ENCODE measurements around the gene NUDT22. TPM values are rescaled to one million over a fixed set of nuclear protein-coding genes. Genes with fewer than 3 reads are reported as not detected.

The NUDT22 gene
- polyA plus RNA-seq, 12 donors = 13.1 to 47.0 (median 17.1) TPM; not detected in 1

DNA sequence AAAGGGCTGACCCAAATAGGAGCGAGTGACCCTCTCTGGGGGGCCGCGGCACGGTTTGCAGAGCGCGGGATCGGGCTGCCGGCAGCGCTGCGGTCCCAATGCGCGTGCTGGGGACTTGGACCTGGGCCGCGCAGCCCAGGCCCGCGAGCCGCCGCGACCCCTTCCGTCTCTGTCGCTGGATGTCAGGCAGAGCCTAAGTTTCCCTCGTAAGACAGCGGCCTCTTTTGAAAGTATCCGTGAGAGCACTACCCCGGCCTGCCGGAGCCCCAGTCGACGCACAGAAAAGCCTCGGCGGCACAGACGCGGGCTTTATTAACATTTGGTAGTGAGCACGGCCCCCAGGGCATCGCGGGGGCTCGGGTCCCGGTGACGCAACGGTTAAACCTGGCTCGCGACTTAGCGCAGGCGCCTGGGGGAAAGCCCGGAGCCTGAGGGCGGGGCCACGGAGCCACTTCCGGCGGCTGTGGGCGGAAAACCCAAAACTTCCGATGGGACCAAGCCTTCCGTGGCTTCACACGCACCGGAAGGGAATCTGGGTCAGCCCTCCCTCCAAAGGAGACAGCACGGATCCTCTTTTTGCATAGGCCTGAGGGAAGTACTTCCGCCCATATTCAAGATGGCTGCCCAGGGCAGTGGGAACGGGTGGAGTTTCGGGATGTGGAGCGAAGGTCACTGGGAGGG lies 43.6 kb downstream of the NUDT22 start:
- DNase-seq = peak; percentile 99

DNA sequence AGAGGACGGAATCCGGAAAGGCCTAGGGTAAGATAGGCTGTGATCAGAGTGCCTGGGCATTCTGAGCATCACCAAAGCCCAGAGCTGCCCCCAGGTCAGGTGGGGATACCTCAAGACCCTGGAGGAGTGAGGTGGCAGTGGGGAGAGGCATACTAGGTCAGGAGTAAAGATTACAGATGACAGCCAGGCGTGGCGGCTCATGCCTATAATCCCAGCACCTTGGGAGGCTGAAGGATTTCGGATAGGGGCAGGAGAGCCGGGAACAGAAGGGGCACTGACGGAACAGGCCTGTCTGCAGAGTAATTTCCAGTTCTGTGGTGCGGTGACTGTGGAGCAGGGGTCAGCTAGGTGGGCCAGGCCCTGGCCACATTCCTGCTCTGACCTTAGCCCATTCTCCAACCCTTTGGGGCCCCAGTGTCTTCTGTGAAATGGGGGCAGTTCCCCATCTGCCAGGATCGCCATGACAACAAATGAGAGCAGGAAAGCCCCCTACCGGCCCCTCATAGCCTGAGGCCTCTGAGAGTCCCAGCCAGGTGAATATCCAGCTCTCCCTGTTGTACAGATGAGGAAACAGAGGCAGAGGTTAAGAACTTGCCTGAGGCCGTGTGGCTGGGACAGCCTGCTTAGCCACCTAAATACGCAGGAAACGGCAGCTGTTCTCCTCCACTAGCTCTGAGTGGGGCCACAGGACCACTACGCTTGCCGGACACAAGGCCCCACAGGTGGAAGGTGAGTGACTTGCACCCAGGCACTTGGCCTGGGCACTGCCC lies 49.1 kb downstream of the NUDT22 start:
- no peak for DNase-seq

- no peak for DNase-seq
Measured at GRCh38 chr11:64275841-64276240, 49.8 kb downstream of the NUDT22 start.

- DNase-seq = no peak
Measured at GRCh38 chr11:64276653-64277431, 50.8 kb downstream of the NUDT22 start.

- DNase-seq = no peak
Measured at GRCh38 chr11:64278576-64279190, 52.6 kb downstream of the NUDT22 start.

Other genes with a start within 250 kb of the NUDT22 start
- gene OTUB1, start 239.8 kb upstream of the NUDT22 start, polyA plus RNA-seq (ENCODE audit: insufficient read length in 12 of 12) = 10 to 100 TPM in 11 of 12 donors, not detected in 1; 35.1 to 61.1 (median 48.4) TPM
- gene FLRT1, start 190.3 kb upstream of the NUDT22 start, polyA plus RNA-seq (ENCODE audit: insufficient read length in 12 of 12) = 1 to 10 TPM in 11 of 12 donors, not detected in 1; 1.8 to 8.4 (median 2.7) TPM
- gene MACROD1, start 60.2 kb upstream of the NUDT22 start, polyA plus RNA-seq (ENCODE audit: insufficient read length in 12 of 12) = 100 to 1,000 TPM in 1 of 12 donors, 10 to 100 TPM in 10, not detected in 1; 41.1 to 129 (median 55.2) TPM
- gene STIP1, start 40.1 kb upstream of the NUDT22 start, polyA plus RNA-seq (ENCODE audit: insufficient read length in 12 of 12) = 100 to 1,000 TPM in 11 of 12 donors, not detected in 1; 119 to 165 (median 139) TPM
- 10 to 100 TPM in 1 of 12 donors, 1 to 10 TPM in 10, not detected in 1; 5.2 to 16.7 (median 7.5) TPM for gene FERMT3, start 19.6 kb upstream of the NUDT22 start, polyA plus RNA-seq (ENCODE audit: insufficient read length in 12 of 12)
- gene TRPT1, start 88 bp upstream of the NUDT22 start, polyA plus RNA-seq (ENCODE audit: insufficient read length in 12 of 12) = 100 to 1,000 TPM in 1 of 12 donors, 10 to 100 TPM in 10, not detected in 1; 30.8 to 142 (median 65.8) TPM
- 10 to 100 TPM in 11 of 12 donors, not detected in 1; 41.1 to 71.1 (median 51.5) TPM for gene DNAJC4, start 4.3 kb downstream of the NUDT22 start, polyA plus RNA-seq (ENCODE audit: insufficient read length in 12 of 12)
- gene VEGFB, start 8.3 kb downstream of the NUDT22 start, polyA plus RNA-seq (ENCODE audit: insufficient read length in 12 of 12) = 100 to 1,000 TPM in 1 of 12 donors, 10 to 100 TPM in 10, not detected in 1; 71.0 to 113 (median 89.8) TPM
- gene FKBP2, start 14.8 kb downstream of the NUDT22 start, polyA plus RNA-seq (ENCODE audit: insufficient read length in 12 of 12) = 100 to 1,000 TPM in 1 of 12 donors, 10 to 100 TPM in 10, not detected in 1; 37.5 to 114 (median 39.5) TPM
- 100 to 1,000 TPM in 11 of 12 donors, not detected in 1; 126 to 218 (median 167) TPM for gene PPP1R14B, start 20.7 kb downstream of the NUDT22 start, polyA plus RNA-seq (ENCODE audit: insufficient read length in 12 of 12)
- gene PLCB3, start 25.3 kb downstream of the NUDT22 start, polyA plus RNA-seq (ENCODE audit: insufficient read length in 12 of 12) = 10 to 100 TPM in 6 of 12 donors, 1 to 10 TPM in 5, not detected in 1; 8.5 to 18.9 (median 10.4) TPM
- 10 to 100 TPM in 11 of 12 donors, not detected in 1; 19.3 to 52.4 (median 24.6) TPM for gene BAD, start 58.4 kb downstream of the NUDT22 start, polyA plus RNA-seq (ENCODE audit: insufficient read length in 12 of 12)
- 10 to 100 TPM in 11 of 12 donors, not detected in 1; 14.1 to 32.9 (median 17.1) TPM for gene GPR137, start 59.6 kb downstream of the NUDT22 start, polyA plus RNA-seq (ENCODE audit: insufficient read length in 12 of 12)
- gene KCNK4, start 65.0 kb downstream of the NUDT22 start, polyA plus RNA-seq (ENCODE audit: insufficient read length in 12 of 12) = not detected
- not detected for gene CATSPERZ, start 74.1 kb downstream of the NUDT22 start, polyA plus RNA-seq (ENCODE audit: insufficient read length in 12 of 12)
- 10 to 100 TPM in 11 of 12 donors, not detected in 1; 11.9 to 55.5 (median 20.2) TPM for gene ESRRA, start 79.2 kb downstream of the NUDT22 start, polyA plus RNA-seq (ENCODE audit: insufficient read length in 12 of 12)
- gene TRMT112, start 91.3 kb downstream of the NUDT22 start, polyA plus RNA-seq (ENCODE audit: insufficient read length in 12 of 12) = 100 to 1,000 TPM in 11 of 12 donors, not detected in 1; 142 to 254 (median 166) TPM
- gene PRDX5, start 91.8 kb downstream of the NUDT22 start, polyA plus RNA-seq (ENCODE audit: insufficient read length in 12 of 12) = 100 to 1,000 TPM in 11 of 12 donors, not detected in 1; 107 to 165 (median 124) TPM
- 10 to 100 TPM in 1 of 12 donors, 1 to 10 TPM in 10, not detected in 1; 2.5 to 10.7 (median 3.4) TPM for gene CCDC88B, start 113.9 kb downstream of the NUDT22 start, polyA plus RNA-seq (ENCODE audit: insufficient read length in 12 of 12)
- 10 to 100 TPM in 11 of 12 donors, not detected in 1; 10.0 to 49.8 (median 11.9) TPM for gene RPS6KA4, start 132.9 kb downstream of the NUDT22 start, polyA plus RNA-seq (ENCODE audit: insufficient read length in 12 of 12)

Data from muscle of arm (tissue), 12 donors.